Effector memory CD8-positive, alpha-beta T cell (primary cell): ENCODE measurements around the gene BPIFB6.

Experiments used
- ATAC-seq: fragments of 150-1000 bp; cut with Tn5 transposase; replicated peaks from 2 replicates; pipeline ENCODE4 v1.10.0; 2021; ENCODE audit warnings: mild to moderate bottlenecking, moderate library complexity
- DNase-seq, 3 experiments: peaks; one replicate each; pipeline ENCODE4 v3.0.0; 2021
- H3K27ac Mint-ChIP-seq, 2 donors: one replicate each; pipeline ENCODE4 v1.8.0; 2022; ENCODE audit warnings: mild to moderate bottlenecking in 2 of 2, mixed read lengths in 2 of 2, moderate library complexity in 2 of 2
- H3K27me3 Mint-ChIP-seq, 2 donors: one replicate each; pipeline ENCODE4 v1.8.0; 2022; ENCODE audit warnings: mixed read lengths in 2 of 2
- H3K36me3 Mint-ChIP-seq: one replicate; pipeline ENCODE4 v1.8.0; 2022; ENCODE audit warnings: mild to moderate bottlenecking, moderate library complexity, mixed read lengths; ENCODE audit not compliant: insufficient read depth
- H3K4me1 Mint-ChIP-seq, 2 donors: one replicate each; pipeline ENCODE4 v1.8.0; 2022; ENCODE audit warnings: low read depth in 2 of 2, mixed read lengths in 2 of 2
- H3K4me3 Mint-ChIP-seq, 2 donors: one replicate each; pipeline ENCODE4 v1.8.0; 2022; ENCODE audit warnings: mild to moderate bottlenecking in 2 of 2, mixed read lengths in 2 of 2, moderate library complexity in 2 of 2
- H3K9me3 Mint-ChIP-seq, 2 donors: one replicate each; pipeline ENCODE4 v1.8.0; 2022; ENCODE audit warnings: mixed read lengths in 2 of 2
- total RNA-seq, 9 experiments: gene quantifications; one replicate each; lab custom pipeline; 2026; lab: John Stamatoyannopoulos, UW

The BPIFB6 gene, protein sequence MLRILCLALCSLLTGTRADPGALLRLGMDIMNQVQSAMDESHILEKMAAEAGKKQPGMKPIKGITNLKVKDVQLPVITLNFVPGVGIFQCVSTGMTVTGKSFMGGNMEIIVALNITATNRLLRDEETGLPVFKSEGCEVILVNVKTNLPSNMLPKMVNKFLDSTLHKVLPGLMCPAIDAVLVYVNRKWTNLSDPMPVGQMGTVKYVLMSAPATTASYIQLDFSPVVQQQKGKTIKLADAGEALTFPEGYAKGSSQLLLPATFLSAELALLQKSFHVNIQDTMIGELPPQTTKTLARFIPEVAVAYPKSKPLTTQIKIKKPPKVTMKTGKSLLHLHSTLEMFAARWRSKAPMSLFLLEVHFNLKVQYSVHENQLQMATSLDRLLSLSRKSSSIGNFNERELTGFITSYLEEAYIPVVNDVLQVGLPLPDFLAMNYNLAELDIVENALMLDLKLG
- 0 to 0.32 (median 0) reads per million in 9 experiments for total RNA-seq

DNA sequence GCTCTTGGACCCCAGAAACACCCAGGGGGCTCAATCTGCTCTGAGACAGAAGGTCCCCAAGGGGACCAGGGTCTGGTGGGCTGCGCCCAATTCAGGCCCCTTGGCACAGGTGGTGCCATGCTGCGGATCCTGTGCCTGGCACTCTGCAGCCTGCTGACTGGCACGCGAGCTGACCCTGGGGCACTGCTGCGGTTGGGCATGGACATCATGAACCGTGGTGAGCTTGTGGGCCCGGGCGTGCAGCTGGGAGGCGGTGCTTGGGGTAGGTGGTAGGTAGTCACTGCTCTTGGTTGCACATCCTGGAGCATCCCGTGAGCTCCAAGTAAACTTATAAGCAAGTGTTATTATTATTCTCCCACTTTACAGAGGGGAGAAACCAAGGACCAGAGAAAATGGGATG is at the start of gene BPIFB6:
Gene BPIFB6 (plus strand): TSS at position 118 of the 400 bp plus-strand sequence. CDS start 0 bp downstream, at position 118.
- ATAC-seq: no peak
- Mint-ChIP-seq H3K4me3 (no peak within 1 kb of the TSS), H3K4me1 (no peaks in the 10 kb centered on the region), H3K36me3 (peaks cover 5% of the 10 kb centered on the region), H3K27ac (no peak within 1 kb of the TSS), H3K27me3 (no peaks in the 10 kb centered on the region), H3K9me3 (no peaks in the 10 kb centered on the region)
- no peak for DNase-seq

DNA sequence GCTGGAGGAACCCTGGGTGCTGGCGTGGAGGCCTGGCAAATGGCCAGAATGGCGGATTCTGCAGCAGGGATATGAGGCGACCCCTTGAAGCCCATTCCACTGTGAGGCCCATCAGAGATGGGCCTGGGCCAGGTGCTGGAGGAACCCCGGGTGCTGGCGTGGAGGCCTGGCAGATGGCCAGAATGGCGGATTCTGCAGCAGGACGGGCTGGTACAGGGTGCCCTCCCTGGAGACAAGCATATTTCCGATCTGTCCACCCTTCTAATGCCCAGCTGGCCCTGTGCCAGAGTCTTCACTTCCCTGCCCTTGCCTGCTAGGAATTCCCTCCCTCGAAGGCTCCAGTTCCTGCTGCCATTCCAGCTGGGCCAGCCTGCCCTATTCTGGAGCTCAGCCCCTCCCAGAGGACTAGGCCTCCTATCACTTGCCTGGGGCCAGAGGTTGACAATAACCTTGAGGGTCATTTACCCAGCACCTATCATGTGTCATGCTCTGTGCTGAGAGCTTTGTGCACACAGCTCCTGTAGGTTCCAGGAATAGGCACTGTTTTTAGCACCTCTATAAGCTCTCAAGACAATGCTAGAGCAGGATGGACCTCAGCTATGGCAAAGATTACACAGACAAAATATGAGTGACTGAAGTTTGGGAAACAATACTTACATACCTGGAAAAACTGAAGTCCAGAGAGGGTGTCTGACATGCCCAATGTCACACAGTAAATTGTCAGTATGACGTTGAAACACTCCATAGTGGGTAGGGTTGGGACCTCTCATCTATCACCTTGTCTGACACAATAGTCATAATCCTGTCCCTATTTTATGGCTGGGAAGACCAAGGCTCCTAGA is 48.6 kb upstream of the BPIFB6 start:
- H3K4me3 Mint-ChIP-seq: no peak overlapping the region
- H3K27ac Mint-ChIP-seq: peak overlapping the region in 1 of 2 donors; percentile 79
- DNase-seq: no peak

DNA sequence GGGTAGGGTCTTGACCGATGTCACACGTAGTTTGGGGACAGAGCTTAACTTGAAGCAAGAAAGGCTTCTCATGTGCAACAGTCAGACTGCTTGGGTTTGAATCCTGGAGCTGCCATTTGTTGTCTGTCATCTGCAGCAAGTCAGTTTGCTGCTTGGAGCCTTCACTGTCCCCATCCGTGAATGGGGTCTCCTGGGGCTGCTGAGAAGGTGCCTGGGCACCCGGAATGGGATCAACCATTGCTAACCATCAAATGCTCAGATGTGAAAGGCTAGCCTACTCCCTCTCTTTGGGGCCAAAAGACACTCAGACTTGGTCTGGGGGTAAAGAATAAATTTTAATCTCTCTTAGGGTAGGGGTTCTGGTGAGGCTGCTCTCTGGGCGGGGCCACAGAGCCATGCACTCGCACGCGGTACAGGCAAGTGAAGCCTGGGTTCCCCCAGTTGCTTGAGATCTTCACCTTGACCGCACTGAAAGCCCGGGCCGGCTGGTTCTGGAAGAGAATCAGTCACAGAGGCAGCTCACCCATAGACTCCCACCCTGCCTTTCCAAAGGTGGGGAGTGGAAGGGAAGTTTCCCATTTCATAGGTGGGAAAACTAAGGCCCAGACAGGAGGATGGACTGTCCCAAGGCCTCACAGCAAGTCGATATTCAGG is 47.9 kb upstream of the BPIFB6 start:
- Mint-ChIP-seq H3K36me3 (peaks cover 3% of the 10 kb centered on the region), H3K4me3 (no peak overlapping the region), H3K4me1 (peaks cover 5 to 9% of the 10 kb centered on the region in 2 donors), H3K27me3 (no peaks in the 10 kb centered on the region), H3K27ac (no peak overlapping the region), H3K9me3 (no peaks in the 10 kb centered on the region)
- DNase-seq (no peak), ATAC-seq (no peak)

More for the DNA sequence above, 48.6 kb upstream of the BPIFB6 start:
- Mint-ChIP-seq H3K9me3 (no peaks in the 10 kb centered on the region), H3K27me3 (no peaks in the 10 kb centered on the region), H3K36me3 (peaks cover 3% of the 10 kb centered on the region), H3K4me1 (peaks cover 5 to 9% of the 10 kb centered on the region in 2 donors)
- ATAC-seq: no peak

DNA sequence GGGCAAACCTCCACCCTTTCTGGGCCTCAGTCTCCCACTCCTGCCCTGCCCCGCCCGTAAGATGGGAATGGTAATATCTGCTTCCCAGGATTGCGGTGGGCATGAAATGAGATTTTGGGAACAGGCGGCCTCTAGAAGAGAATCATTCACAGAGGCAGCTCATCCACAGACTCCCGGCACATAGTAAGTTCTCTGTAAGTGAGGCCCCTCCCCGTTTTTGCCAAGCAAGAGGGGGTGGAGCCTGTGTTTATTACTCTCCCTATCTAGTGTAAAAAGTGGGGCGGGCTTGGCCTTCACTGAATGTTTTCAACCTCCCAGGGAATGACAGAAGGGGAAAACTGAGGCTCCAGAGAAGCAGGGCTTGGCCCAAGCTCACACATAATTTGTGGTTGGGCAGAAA is 47.3 kb upstream of the BPIFB6 start:
- no peak for ATAC-seq
- Mint-ChIP-seq H3K36me3 (peaks cover 3% of the 10 kb centered on the region), H3K27me3 (no peaks in the 10 kb centered on the region), H3K4me3 (no peak overlapping the region), H3K9me3 (no peaks in the 10 kb centered on the region), H3K27ac (peak overlapping the region; percentile 46 to 63), H3K4me1 (peaks cover 5 to 9% of the 10 kb centered on the region in 2 donors)
- DNase-seq: no peak

DNA sequence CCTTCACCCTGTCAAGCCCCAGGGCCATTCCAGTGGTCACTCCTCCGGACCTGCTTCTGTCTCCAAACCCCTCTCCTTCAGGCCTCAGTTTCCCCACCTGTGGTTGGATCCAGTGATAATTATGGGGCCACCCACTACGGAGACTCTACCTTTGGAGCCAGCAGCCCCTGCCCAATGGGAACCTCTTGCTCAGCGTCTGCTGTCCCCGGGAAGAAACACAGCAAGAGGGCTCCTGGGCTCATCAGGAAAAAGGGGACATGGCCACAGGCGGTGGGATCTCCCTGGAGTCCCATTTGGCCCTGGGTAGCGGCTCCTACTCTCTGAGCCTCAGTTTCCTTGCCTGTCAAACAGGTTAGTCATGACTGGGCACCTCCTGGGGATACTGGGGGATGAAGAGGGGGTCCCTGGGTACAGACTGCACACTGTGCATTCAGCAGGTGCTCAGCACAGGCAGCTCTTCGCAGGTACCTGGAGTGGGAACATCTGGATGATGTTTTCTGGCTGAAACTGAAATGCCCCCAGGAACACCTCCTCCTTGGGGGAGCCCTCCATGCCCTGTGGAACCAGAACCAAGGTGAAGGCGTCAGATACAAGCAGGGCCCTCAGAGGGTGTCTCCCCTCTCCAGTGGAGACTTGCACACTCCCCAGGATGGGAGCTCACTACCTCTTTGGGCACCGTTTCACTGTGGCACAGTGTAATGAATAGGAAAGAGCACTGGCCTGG is 46.7 kb upstream of the BPIFB6 start:
- peak overlapping the region; percentile 46 to 63 for H3K27ac Mint-ChIP-seq
- no peaks in the 10 kb centered on the region for H3K27me3 Mint-ChIP-seq
- no peak overlapping the region for H3K4me3 Mint-ChIP-seq
- H3K4me1 Mint-ChIP-seq: peaks cover 5 to 6% of the 10 kb centered on the region in 2 donors
- no peak for DNase-seq
- peaks cover 3% of the 10 kb centered on the region for H3K36me3 Mint-ChIP-seq
- no peaks in the 10 kb centered on the region for H3K9me3 Mint-ChIP-seq
- ATAC-seq: no peak

DNA sequence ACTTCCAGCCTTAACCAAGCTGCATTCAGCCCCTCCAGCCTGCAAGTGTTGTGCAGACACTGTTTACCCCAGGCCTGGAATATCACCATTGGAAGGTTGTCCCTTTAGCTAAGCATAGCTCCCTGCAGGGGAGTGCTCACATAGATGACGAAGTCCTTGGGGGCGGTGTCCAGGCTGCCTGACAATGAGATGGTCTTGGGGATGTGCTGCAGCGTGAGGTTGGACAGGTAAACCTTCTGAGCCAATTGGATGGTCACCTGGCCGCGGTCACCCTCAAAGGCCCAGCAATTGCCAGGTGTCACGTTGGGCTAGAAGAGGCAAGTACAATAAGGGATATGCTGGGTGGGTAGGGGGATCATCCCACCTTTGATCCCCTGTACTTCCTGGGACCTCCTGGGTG is 45.9 kb upstream of the BPIFB6 start:
- peaks cover 5 to 6% of the 10 kb centered on the region in 2 donors for H3K4me1 Mint-ChIP-seq
- peak overlapping the region in 1 of 2 donors; percentile 46 for H3K27ac Mint-ChIP-seq
- no peaks in the 10 kb centered on the region for H3K9me3 Mint-ChIP-seq
- DNase-seq (no peak), ATAC-seq (no peak)
- no peaks in the 10 kb centered on the region for H3K27me3 Mint-ChIP-seq
- peaks cover 3% of the 10 kb centered on the region for H3K36me3 Mint-ChIP-seq
- H3K4me3 Mint-ChIP-seq: no peak overlapping the region

DNA sequence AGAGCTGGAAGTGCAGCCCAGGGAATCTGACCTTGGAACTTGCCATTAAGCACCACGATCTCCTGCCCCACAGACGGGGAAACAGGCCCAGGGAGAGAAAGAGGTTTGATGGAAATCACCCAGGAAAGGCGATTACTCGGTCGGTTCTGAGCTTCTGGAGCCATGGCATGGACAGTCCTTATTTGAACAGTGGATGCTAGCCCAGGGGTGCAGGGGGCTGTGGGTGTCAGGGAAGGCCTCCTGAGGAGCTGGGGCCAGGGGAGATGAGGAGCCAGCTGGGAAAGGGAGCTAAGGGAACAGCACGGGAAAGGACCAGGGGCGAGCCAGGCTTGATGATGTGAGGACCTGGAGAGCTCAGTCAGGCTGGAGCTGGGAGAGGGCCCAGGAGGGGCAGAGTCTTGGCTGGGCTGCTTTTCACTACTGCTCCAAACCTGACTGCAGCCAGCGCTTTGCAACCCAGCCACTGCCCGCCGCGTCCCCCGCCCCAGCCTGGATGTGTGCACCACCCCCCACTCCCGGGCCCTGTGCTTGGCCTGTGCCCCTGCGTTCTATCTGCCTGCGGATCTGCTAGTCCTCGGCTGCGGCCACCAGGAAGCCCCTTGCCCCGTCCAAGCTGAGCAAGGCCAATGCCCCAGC is 45.0 kb upstream of the BPIFB6 start:
- DNase-seq (no peak), ATAC-seq (no peak)
- peaks cover 0 to 4% of the 10 kb centered on the region in 2 donors for H3K27me3 Mint-ChIP-seq
- H3K27ac Mint-ChIP-seq: no peak overlapping the region
- peaks cover 4 to 8% of the 10 kb centered on the region in 2 donors for H3K4me1 Mint-ChIP-seq
- peaks cover 3% of the 10 kb centered on the region for H3K36me3 Mint-ChIP-seq
- H3K4me3 Mint-ChIP-seq: no peak overlapping the region
- H3K9me3 Mint-ChIP-seq: no peaks in the 10 kb centered on the region

DNA sequence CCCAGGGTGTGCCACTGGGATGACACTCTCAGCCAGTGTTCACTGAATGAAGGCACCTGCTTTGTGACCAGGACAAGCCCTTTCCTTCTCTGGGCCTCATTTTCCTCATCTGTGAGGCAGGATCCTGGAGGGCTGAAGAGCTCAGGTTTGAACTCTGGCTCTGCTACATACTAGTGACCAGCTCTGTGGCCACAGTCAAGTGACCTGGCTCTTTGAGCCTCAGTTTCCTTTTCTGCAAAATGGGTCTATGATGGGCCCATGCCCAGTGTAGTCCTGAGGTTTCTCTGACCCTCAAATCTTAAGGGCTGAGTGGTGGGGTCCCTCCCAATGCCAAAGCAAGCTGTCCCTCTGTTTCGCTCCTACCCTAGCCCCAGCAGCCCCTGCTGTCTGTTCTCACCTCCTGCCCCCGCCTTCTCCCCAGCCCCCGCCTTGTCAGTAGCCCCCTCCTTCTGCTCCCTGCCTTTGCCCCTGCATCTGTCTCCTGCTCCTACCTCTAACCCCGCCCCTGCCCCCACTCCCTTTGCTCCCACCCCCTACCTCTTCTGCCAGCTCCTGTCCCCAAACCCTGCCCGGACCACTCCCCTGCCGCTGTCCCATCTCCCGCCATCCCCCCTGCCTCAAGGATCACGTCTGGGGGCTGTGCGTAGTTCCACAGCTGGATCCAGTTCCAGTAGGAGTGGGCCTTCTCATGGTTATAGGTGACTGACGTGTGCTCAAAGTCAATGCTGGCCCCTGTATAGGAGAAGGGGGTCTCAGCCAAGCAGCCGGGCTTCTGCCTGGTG is 44.2 kb upstream of the BPIFB6 start:
- Mint-ChIP-seq H3K27me3 (peaks cover 0 to 4% of the 10 kb centered on the region in 2 donors), H3K27ac (no peak overlapping the region), H3K4me3 (no peak overlapping the region), H3K36me3 (no peaks in the 10 kb centered on the region), H3K9me3 (no peaks in the 10 kb centered on the region), H3K4me1 (peaks cover 3 to 8% of the 10 kb centered on the region in 2 donors)
- ATAC-seq (no peak), DNase-seq (no peak)

DNA sequence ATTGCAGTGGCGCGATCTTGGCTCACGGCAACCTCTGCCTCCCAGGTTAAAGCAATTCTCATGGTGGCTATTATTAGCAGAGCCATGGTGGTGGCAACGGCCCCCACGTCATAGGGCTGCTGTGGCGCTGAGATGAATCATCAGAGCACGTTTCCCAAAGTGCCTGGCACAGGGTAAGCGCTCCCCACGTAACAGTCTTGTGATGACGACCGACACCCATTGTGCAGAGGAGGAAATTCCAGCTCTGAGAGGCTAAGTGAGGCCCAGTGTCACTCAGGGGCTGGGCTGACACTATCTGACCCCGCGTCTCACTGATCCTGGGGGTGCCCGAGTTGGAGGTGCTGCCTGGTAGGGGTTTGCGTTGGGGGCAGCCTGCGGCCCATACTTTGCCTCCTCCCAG is 43.4 kb upstream of the BPIFB6 start:
- Mint-ChIP-seq H3K4me1 (peaks cover 3 to 8% of the 10 kb centered on the region in 2 donors), H3K4me3 (no peak overlapping the region), H3K27me3 (peaks cover 0 to 4% of the 10 kb centered on the region in 2 donors), H3K36me3 (no peaks in the 10 kb centered on the region), H3K27ac (peak overlapping the region in 1 of 2 donors; percentile 49), H3K9me3 (no peaks in the 10 kb centered on the region)
- DNase-seq (no peak), ATAC-seq (no peak)

DNA sequence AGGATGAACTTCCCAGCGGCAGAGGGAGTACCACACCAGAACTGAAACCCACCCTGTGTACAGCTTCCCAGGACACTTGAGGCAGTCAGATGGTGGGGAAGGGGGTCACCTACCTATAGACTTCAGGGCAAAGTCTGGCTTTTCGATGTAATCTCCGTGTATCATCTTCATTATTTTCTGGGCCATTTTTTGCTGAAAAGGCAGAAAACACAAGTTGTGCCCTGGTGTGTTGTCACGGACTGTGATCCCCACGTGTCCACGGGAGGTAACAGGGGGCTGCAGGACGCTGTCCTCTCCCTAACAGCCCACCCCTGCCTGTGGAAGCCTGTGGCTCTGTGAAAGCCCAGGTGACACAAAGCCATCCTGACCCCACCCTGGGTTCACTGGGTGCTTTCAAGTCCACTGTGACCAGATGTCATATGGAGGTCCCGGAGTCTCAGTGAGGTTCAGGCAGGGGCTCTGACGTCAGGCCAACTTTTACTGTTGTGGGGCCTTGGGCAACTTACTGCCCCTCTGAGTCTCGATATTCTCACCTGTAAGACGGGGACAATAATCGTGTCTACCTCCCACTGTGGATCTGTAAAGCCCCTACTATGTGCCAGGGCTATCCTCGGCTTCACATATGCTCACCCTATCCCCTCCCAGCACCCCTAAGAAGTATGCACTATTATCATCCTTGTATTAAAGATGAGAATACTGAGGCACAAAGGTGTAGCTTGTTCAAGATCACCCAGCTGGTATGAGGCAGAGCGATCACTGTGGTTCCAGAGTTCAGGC is 41.8 kb upstream of the BPIFB6 start:
- ATAC-seq: no peak
- no peaks in the 10 kb centered on the region for H3K9me3 Mint-ChIP-seq
- H3K4me3 Mint-ChIP-seq: no peak overlapping the region
- H3K27me3 Mint-ChIP-seq: peaks cover 0 to 4% of the 10 kb centered on the region in 2 donors
- no peaks in the 10 kb centered on the region for H3K36me3 Mint-ChIP-seq
- DNase-seq: no peak
- H3K4me1 Mint-ChIP-seq: peaks cover 3 to 6% of the 10 kb centered on the region in 2 donors
- H3K27ac Mint-ChIP-seq: peak overlapping the region in 1 of 2 donors; percentile 17

DNA sequence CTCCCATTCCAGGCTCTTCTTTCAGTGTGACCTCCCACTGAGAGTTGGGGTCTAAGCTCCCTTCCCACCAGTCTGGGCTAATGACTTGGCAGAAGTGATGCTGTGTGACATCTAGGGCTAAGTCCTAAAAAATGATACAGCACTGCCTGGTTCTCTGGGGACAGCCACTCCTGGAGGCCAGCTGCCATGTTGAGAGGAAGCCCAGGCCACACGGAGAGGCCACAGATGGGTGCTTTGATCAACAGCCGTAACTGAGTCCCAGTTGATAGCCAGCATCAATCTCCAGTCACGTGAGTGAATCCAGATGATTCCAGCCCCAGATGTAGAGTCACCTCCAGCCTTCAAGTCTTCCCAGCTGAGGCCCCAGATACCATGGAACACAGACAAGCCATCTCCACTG is 41.0 kb upstream of the BPIFB6 start:
- no peak for ATAC-seq
- no peak for DNase-seq
- Mint-ChIP-seq H3K4me3 (no peak overlapping the region), H3K27me3 (peaks cover 0 to 4% of the 10 kb centered on the region in 2 donors), H3K27ac (no peak overlapping the region), H3K36me3 (no peaks in the 10 kb centered on the region), H3K9me3 (no peaks in the 10 kb centered on the region), H3K4me1 (peaks cover 3 to 6% of the 10 kb centered on the region in 2 donors)
